RWPE2 (cell line): ENCODE data around the gene ANKRD6.

Experiments
- ATAC-seq: fragments of 200-7000 bp; cut with Tn5 transposase; 3 replicates; pipeline ENCODE4 v1.9.1; 2021; ENCODE audit warnings: low read depth
- DNase-seq: peaks from one replicate; pipeline ENCODE4 v3.0.0-alpha.2; 2020; ENCODE audit warnings: low spot score
- H3K27ac ChIP-seq: fragments of 450-650 bp; 2 replicates; pipeline ENCODE4 v1.5.1; 2017; ENCODE audit warnings: mild to moderate bottlenecking; ENCODE audit not compliant: poor library complexity, severe bottlenecking
- H3K27me3 ChIP-seq: fragments of 250-450 bp; sonication (Bioruptor Pico); 2 replicates; pipeline ENCODE4 v1.5.1; 2021; ENCODE audit warnings: mild to moderate bottlenecking, moderate library complexity; ENCODE audit not compliant: insufficient read depth, poor library complexity, severe bottlenecking
- H3K36me3 ChIP-seq: fragments of 250-450 bp; sonication (Bioruptor Pico); 2 replicates; pipeline ENCODE4 v1.5.1; 2020; ENCODE audit warnings: low read depth, mild to moderate bottlenecking, moderate library complexity
- H3K4me1 ChIP-seq: fragments of 250-450 bp; sonication (Bioruptor Pico); 2 replicates; pipeline ENCODE4 v1.5.1; 2021; ENCODE audit warnings: mild to moderate bottlenecking, moderate library complexity; ENCODE audit not compliant: insufficient read depth, poor library complexity, severe bottlenecking
- H3K4me3 ChIP-seq: fragments of 250-450 bp; sonication (Bioruptor Pico); 2 replicates; pipeline ENCODE4 v1.5.1; 2021; ENCODE audit warnings: mild to moderate bottlenecking, moderate library complexity; ENCODE audit not compliant: severe bottlenecking
- H3K9me3 ChIP-seq: fragments of 250-450 bp; sonication (Bioruptor Pico); 2 replicates; pipeline ENCODE4 v1.5.1; 2021; ENCODE audit warnings: mild to moderate bottlenecking, moderate library complexity; ENCODE audit not compliant: severe bottlenecking
- CTCF ChIP-seq: fragments of 450-650 bp; IDR thresholded peaks from one replicate; pipeline ENCODE4 v1.5.1; 2017; ENCODE audit warnings: mild to moderate bottlenecking, moderate library complexity; ENCODE audit not compliant: poor library complexity, severe bottlenecking

Gene ANKRD6

GRCh38 chr6:89566008-89566800 lies 133.3 kb downstream of the ANKRD6 start:
- Histone ChIP-seq H3K36me3 (no peaks in the 10 kb centered on the region), H3K27me3 (no peaks in the 10 kb centered on the region), H3K4me1 (no peaks in the 10 kb centered on the region), H3K9me3 (no peaks in the 10 kb centered on the region), H3K27ac (no peak overlapping the region), H3K4me3 (no peak overlapping the region)
- no peak for ATAC-seq
- no peak for DNase-seq
- no peak for TF ChIP-seq CTCF

DNA sequence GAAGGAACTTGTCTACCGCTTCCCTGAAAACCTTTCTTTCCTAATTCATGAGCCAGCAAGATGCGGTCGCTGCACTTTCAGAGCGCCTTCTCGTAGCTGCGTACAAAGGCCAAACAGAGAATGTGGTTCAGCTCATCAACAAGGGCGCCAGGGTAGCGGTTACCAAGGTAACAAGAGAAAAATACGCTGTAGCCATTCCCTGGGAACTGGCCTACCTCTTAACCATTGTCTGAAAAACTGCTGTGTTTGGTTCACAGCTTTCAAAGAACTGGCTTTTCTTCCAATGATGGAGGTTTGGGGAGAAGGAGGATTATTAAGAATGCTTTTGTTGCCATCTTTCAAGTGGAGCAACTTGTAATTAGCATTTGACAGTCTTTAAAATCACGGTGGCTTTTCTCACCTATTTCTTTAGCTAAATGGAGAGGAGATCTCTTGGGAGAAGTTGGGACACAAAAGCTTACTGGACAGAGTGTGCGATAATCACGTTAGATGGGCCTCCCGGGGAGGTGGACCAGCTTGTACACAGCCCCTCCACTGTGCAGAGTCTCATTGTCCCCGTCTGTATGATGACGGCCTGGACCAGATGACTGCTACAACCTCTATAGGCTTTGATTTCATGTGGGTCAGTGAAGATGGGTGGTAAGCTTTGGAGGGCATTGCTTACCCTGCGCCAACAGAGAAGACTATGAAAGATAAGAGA lies 134.1 kb downstream of the ANKRD6 start:
- ATAC-seq, result no peak
- Histone ChIP-seq H3K4me1 (no peaks in the 10 kb centered on the region), H3K4me3 (no peak overlapping the region), H3K27me3 (no peaks in the 10 kb centered on the region), H3K27ac (no peak overlapping the region), H3K36me3 (no peaks in the 10 kb centered on the region), H3K9me3 (no peaks in the 10 kb centered on the region)
- no peak for TF ChIP-seq CTCF
- no peak for DNase-seq

DNA sequence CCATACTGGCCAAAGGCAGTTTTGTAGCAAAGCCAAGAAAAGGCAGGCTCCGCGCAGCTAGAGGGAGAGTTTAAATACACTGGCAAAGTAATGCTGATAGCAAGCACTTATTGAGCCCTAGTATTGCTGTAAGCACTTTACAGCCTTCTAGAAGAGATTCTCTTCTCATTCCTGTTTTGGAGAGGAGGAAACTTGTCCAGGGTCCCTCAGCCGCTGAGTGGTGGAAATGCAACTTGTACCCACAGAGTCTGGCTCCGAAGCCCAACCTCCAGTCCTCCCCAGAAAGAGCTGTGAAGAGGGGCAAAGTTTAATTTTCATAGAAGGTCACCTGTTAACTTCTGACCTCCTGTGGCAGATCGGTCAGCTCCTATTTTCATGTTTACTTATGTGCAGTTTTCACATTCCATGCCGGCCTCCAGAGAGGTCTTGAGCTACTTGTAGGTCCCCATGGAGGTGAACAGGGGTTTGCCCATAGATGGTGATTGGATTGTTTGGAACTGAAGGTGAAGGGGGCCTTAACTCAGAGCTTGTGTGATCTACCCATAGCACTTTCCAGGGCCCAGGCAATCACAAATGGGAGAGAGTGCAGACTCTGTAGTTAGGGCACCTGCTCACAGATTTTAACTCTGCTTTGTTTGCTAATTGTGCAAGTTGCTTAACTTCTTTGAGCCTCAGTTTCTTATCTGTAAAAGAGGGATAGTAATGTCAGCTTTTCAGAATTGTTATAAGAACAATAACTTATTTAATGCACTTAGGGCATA lies 134.9 kb downstream of the ANKRD6 start:
- DNase-seq (no peak), ATAC-seq (no peak)
- TF ChIP-seq CTCF, result no peak
- Histone ChIP-seq H3K36me3 (no peaks in the 10 kb centered on the region), H3K27ac (no peak overlapping the region), H3K27me3 (no peaks in the 10 kb centered on the region), H3K4me1 (no peaks in the 10 kb centered on the region), H3K4me3 (no peak overlapping the region), H3K9me3 (no peaks in the 10 kb centered on the region)

GRCh38 chr6:89574910-89575561 lies 142.1 kb downstream of the ANKRD6 start:
- Histone ChIP-seq H3K4me3 (no peak overlapping the region), H3K27ac (no peak overlapping the region), H3K27me3 (no peaks in the 10 kb centered on the region), H3K36me3 (no peaks in the 10 kb centered on the region), H3K4me1 (no peaks in the 10 kb centered on the region), H3K9me3 (no peaks in the 10 kb centered on the region)
- no peak for TF ChIP-seq CTCF
- DNase-seq (no peak), ATAC-seq (no peak)
